ENCODE measurements around the gene INPP5A. TPM values are rescaled to one million over a fixed set of nuclear protein-coding genes. Genes with fewer than 3 reads are reported as not detected.

The INPP5A gene
- total RNA-seq, 1 experiment from 2014 or later = 14.7 TPM

DNA sequence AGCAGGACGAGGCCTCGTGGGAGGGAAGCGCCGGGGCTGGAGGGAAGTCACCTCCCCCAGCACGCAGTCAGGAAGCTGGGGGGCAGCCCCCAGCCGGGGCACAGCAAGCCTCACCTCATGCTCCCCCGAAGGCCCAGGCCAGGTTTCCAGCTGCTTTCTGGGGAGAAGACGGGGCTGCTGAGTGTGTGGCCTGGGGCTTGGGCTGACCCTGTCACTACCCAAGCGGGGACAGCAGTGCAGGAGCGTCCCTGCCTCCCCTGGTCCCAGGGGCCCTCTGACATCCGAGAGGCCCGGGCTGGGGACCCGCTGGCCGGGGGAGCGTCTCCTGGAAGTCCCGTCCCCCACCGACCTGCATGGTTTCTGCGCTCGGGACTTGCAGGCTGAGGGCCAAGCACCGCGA lies 268.0 kb downstream of the INPP5A start:
- no peaks in the 10 kb centered on the region for H3K36me3 Mint-ChIP-seq (ENCODE audit: insufficient read depth, unreplicated experiment)
- H3K27ac Mint-ChIP-seq (ENCODE audit: low read depth, unreplicated experiment) = no peak overlapping the region
- H3K27me3 Mint-ChIP-seq (ENCODE audit: insufficient read depth, unreplicated experiment) = peaks cover 15% of the 10 kb centered on the region
- TF ChIP-seq, protein P1, sequence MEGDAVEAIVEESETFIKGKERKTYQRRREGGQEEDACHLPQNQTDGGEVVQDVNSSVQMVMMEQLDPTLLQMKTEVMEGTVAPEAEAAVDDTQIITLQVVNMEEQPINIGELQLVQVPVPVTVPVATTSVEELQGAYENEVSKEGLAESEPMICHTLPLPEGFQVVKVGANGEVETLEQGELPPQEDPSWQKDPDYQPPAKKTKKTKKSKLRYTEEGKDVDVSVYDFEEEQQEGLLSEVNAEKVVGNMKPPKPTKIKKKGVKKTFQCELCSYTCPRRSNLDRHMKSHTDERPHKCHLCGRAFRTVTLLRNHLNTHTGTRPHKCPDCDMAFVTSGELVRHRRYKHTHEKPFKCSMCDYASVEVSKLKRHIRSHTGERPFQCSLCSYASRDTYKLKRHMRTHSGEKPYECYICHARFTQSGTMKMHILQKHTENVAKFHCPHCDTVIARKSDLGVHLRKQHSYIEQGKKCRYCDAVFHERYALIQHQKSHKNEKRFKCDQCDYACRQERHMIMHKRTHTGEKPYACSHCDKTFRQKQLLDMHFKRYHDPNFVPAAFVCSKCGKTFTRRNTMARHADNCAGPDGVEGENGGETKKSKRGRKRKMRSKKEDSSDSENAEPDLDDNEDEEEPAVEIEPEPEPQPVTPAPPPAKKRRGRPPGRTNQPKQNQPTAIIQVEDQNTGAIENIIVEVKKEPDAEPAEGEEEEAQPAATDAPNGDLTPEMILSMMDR (IDR thresholded peaks at IDR 0.05; ENCODE audit: unreplicated experiment) = no peak
- DNase-seq (ENCODE audit: unreplicated experiment) = no peak
- H3K4me3 Mint-ChIP-seq (ENCODE audit: unreplicated experiment) = no peak overlapping the region
- ChIA-PET CTCF (no interaction called here), POLR2A (no interaction called here)
- H3K4me1 Mint-ChIP-seq (ENCODE audit: insufficient read depth, unreplicated experiment) = no peaks in the 10 kb centered on the region
- intact Hi-C loops (cut with micrococcal nuclease) = no loop called here
- no TSS peak for BruUV-seq (replicated peaks)
- no peaks in the 10 kb centered on the region for H3K9me3 Mint-ChIP-seq (ENCODE audit: unreplicated experiment)

- peaks cover 15% of the 10 kb centered on the region for H3K27me3 Mint-ChIP-seq (ENCODE audit: insufficient read depth, unreplicated experiment)
- no peak for DNase-seq (ENCODE audit: unreplicated experiment)
- intact Hi-C loops (cut with micrococcal nuclease) = no loop called here
- H3K27ac Mint-ChIP-seq (ENCODE audit: low read depth, unreplicated experiment) = no peak overlapping the region
- ChIA-PET POLR2A (no interaction called here), CTCF (no interaction called here)
- no TSS peak for BruUV-seq (replicated peaks)
- no peaks in the 10 kb centered on the region for H3K9me3 Mint-ChIP-seq (ENCODE audit: unreplicated experiment)
- no peaks in the 10 kb centered on the region for H3K36me3 Mint-ChIP-seq (ENCODE audit: insufficient read depth, unreplicated experiment)
- TF ChIP-seq, protein P1 (IDR thresholded peaks at IDR 0.05; ENCODE audit: unreplicated experiment) = no peak
- no peaks in the 10 kb centered on the region for H3K4me1 Mint-ChIP-seq (ENCODE audit: insufficient read depth, unreplicated experiment)
- H3K4me3 Mint-ChIP-seq (ENCODE audit: unreplicated experiment) = no peak overlapping the region
Measured at GRCh38 chr10:132806110-132806509, 268.5 kb downstream of the INPP5A start.

DNA sequence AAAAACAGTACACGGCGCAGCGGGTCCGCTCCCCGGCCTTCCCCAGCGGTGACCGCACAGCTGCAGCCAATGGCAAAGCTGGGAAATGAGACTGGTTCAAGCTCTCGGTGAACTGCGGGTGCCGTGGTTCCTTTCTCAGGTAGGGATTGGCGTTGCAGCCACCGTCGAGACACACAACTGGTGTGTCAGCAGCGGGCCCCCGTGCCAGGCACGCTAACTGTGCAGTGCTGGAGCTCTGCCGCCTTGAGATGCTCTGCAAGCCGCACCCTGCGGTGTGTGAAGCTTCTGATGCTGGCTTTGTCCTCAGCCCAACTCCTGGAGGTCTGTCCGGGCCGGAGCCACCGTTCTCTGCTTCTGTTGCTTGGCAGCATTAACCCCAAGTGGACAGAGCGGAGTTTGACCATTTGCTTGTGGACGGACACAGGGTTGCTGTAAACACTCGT lies 269.0 kb downstream of the INPP5A start:
- ChIA-PET CTCF (interaction anchor here (0.6 kb wide), 1 partner anchor 11 kb away, joined by 3 read pairs; no protein-coding TSS in a partner anchor), POLR2A (no interaction called here)
- no peak for DNase-seq (ENCODE audit: unreplicated experiment)
- Mint-ChIP-seq H3K9me3 (ENCODE audit: unreplicated experiment) (no peaks in the 10 kb centered on the region), H3K27ac (ENCODE audit: low read depth, unreplicated experiment) (no peak overlapping the region), H3K4me3 (ENCODE audit: unreplicated experiment) (no peak overlapping the region), H3K36me3 (ENCODE audit: insufficient read depth, unreplicated experiment) (no peaks in the 10 kb centered on the region), H3K27me3 (ENCODE audit: insufficient read depth, unreplicated experiment) (peaks cover 15% of the 10 kb centered on the region), H3K4me1 (ENCODE audit: insufficient read depth, unreplicated experiment) (no peaks in the 10 kb centered on the region)
- no TSS peak for BruUV-seq (replicated peaks)
- intact Hi-C loops (cut with micrococcal nuclease) = no loop called here
- TF ChIP-seq, protein P1 (IDR thresholded peaks at IDR 0.05; ENCODE audit: unreplicated experiment) = no peak

- TF ChIP-seq, protein P1 (IDR thresholded peaks at IDR 0.05; ENCODE audit: unreplicated experiment) = no peak
- no peak for DNase-seq (ENCODE audit: unreplicated experiment)
- CTCF ChIA-PET = no interaction called here
- H3K9me3 Mint-ChIP-seq (ENCODE audit: unreplicated experiment) = no peaks in the 10 kb centered on the region
- no peaks in the 10 kb centered on the region for H3K36me3 Mint-ChIP-seq (ENCODE audit: insufficient read depth, unreplicated experiment)
- no peak overlapping the region for H3K27ac Mint-ChIP-seq (ENCODE audit: low read depth, unreplicated experiment)
- no TSS peak for BruUV-seq (replicated peaks)
- peaks cover 15% of the 10 kb centered on the region for H3K27me3 Mint-ChIP-seq (ENCODE audit: insufficient read depth, unreplicated experiment)
- H3K4me3 Mint-ChIP-seq (ENCODE audit: unreplicated experiment) = no peak overlapping the region
- POLR2A ChIA-PET = no interaction called here
- no peaks in the 10 kb centered on the region for H3K4me1 Mint-ChIP-seq (ENCODE audit: insufficient read depth, unreplicated experiment)
- intact Hi-C loops (cut with micrococcal nuclease) = no loop called here
Measured at GRCh38 chr10:132807621-132808049, 270.0 kb downstream of the INPP5A start.
